ENCODE results near the gene UBE2F. TPM values are rescaled to one million over a fixed set of nuclear protein-coding genes. Genes with fewer than 3 reads are reported as not detected.

Gene UBE2F
- polyA plus RNA-seq, 1 of the 3 experiments (the other 2 are of a cell fraction) = 56.9 TPM

GRCh38 chr2:237972211-237972610 is 5.4 kb downstream of the UBE2F start:
- WGBS (ENCODE audit: low lambda C conversion rate) = 93% methylated on average over 2 of the region's 3 CpGs
- peaks cover 51% of the 10 kb centered on the region for H4K20me1 ChIP-seq (ENCODE audit: insufficient read depth)

GRCh38 chr2:237972936-237973335 is 6.1 kb downstream of the UBE2F start:
- Histone ChIP-seq H3K36me3 (replicated peaks in 1 of 2; ENCODE audit: control insufficient read depth in 1 of 2, insufficient read depth in 2 of 2, low read length in 1 of 2) (peaks cover 15 to 17% of the 10 kb centered on the region in 2 experiments), H3K4me3 (ENCODE audit: low read depth in 2 of 2, low read length in 1 of 2) (no peak overlapping the region), H3K27me3 (ENCODE audit: insufficient read depth) (no peaks in the 10 kb centered on the region), H3K4me2 (no peak overlapping the region), H3K4me1 (ENCODE audit: control insufficient read depth in 1 of 2, insufficient read depth in 2 of 2, low read depth in 1 of 2, low read length in 1 of 2) (peaks cover 6 to 41% of the 10 kb centered on the region in 2 experiments; a peak in 3 of 4 replicates), H3K9ac (no peak overlapping the region), H4K20me1 (ENCODE audit: insufficient read depth) (peaks cover 53% of the 10 kb centered on the region), H3K79me2 (ENCODE audit: insufficient read depth) (peaks cover 98% of the 10 kb centered on the region), H3K9me3 (no peaks in the 10 kb centered on the region), H2AFZ (ENCODE audit: low read depth) (no peak overlapping the region), H3K27ac (ENCODE audit: low read depth in 2 of 2, low read length in 1 of 2) (no peak overlapping the region; a peak in 1 of 4 replicates), H3K9me2 (no peaks in the 10 kb centered on the region), H3F3A (replicated peaks; ENCODE audit: insufficient read depth) (no peaks in the 10 kb centered on the region)
- no peak for DNase-seq
- POLR2A ChIA-PET = no interaction called here
- CTCF ChIA-PET = no interaction called here
- WGBS (ENCODE audit: low lambda C conversion rate) = 91% methylated on average over 10 of the region's 10 CpGs
- no peak for TF ChIP-seq SIN3A (IDR thresholded peaks at IDR 0.05; ENCODE audit: borderline replicate concordance, low read depth, low read length)
- no peak for TF ChIP-seq TCF12 (IDR thresholded peaks at IDR 0.05)
- TF ChIP-seq FOXJ3 (CRISPR knock-in tag; IDR thresholded peaks at IDR 0.05) = no peak
- TF ChIP-seq CHD2 (IDR thresholded peaks at IDR 0.05; ENCODE audit: low read length, partially characterized antibody) = no peak
- no peak for TF ChIP-seq MXI1 (IDR thresholded peaks at IDR 0.05; ENCODE audit: low read depth, low read length)
- TF ChIP-seq ELF1 (IDR thresholded peaks at IDR 0.05) = no peak
- no peak for TF ChIP-seq EZH2phosphoT487 (IDR thresholded peaks at IDR 0.05; ENCODE audit: borderline replicate concordance, low read depth)
- no peak for TF ChIP-seq JUND (IDR thresholded peaks at IDR 0.05)
- TF ChIP-seq RAD21 (IDR thresholded peaks at IDR 0.05; ENCODE audit: low read length) = no peak
- no peak for TF ChIP-seq IRF3 (IDR thresholded peaks at IDR 0.05; ENCODE audit: low read depth, low read length)
- no peak for TF ChIP-seq TAF1 (IDR thresholded peaks at IDR 0.05; ENCODE audit: borderline replicate concordance, low read depth, low read length)
- TF ChIP-seq TEAD4 (IDR thresholded peaks at IDR 0.05; ENCODE audit: borderline replicate concordance, insufficient read depth) = no peak
- TF ChIP-seq MAX (IDR thresholded peaks at IDR 0.05; ENCODE audit: low read depth) = no peak
- no peak for TF ChIP-seq PBX3 (IDR thresholded peaks at IDR 0.05)

More at GRCh38 chr2:237972211-237972610, 5.4 kb downstream of the UBE2F start:
- DNase-seq = no peak
- peaks cover 7 to 39% of the 10 kb centered on the region in 2 experiments; a peak in 3 of 4 replicates for H3K4me1 ChIP-seq (ENCODE audit: control insufficient read depth in 1 of 2, insufficient read depth in 2 of 2, low read depth in 1 of 2, low read length in 1 of 2)
- H3K27me3 ChIP-seq (ENCODE audit: insufficient read depth) = no peaks in the 10 kb centered on the region
- ChIA-PET POLR2A (no interaction called here), CTCF (interaction anchor here (1.9 kb wide), 1 partner anchor 114 kb away, joined by 7 read pairs; no protein-coding TSS in a partner anchor)
- H3K36me3 ChIP-seq (replicated peaks in 1 of 2; ENCODE audit: control insufficient read depth in 1 of 2, insufficient read depth in 2 of 2, low read length in 1 of 2) = peaks cover 15 to 17% of the 10 kb centered on the region in 2 experiments
- no peak overlapping the region for H3K4me3 ChIP-seq (ENCODE audit: low read depth in 2 of 2, low read length in 1 of 2)
- no peak overlapping the region for H2AFZ ChIP-seq (ENCODE audit: low read depth)
- no peak overlapping the region for H3K4me2 ChIP-seq
- no peaks in the 10 kb centered on the region for H3F3A ChIP-seq (replicated peaks; ENCODE audit: insufficient read depth)
- H3K27ac ChIP-seq (ENCODE audit: low read depth in 2 of 2, low read length in 1 of 2) = no peak overlapping the region
- TF ChIP-seq FOXJ3 (CRISPR knock-in tag; IDR thresholded peaks at IDR 0.05) (no peak), POLR2AphosphoS5 (IDR thresholded peaks at IDR 0.05; ENCODE audit: low read depth, low read length) (no peak), RXRA (IDR thresholded peaks at IDR 0.05; ENCODE audit: borderline replicate concordance, low read depth) (no peak), YY1 (IDR thresholded peaks at IDR 0.05; ENCODE audit: low read depth) (no peak), MXI1 (IDR thresholded peaks at IDR 0.05; ENCODE audit: low read depth, low read length) (no peak), CTCF (IDR thresholded peaks at IDR 0.05) (no peak), USF2 (IDR thresholded peaks at IDR 0.05; ENCODE audit: borderline replicate concordance, low read depth, low read length) (no peak), JUND (IDR thresholded peaks at IDR 0.05) (no peak), EZH2phosphoT487 (IDR thresholded peaks at IDR 0.05; ENCODE audit: borderline replicate concordance, low read depth) (no peak), TEAD4 (IDR thresholded peaks at IDR 0.05; ENCODE audit: borderline replicate concordance, insufficient read depth) (no peak), SIN3A (IDR thresholded peaks at IDR 0.05; ENCODE audit: borderline replicate concordance, low read depth, low read length) (no peak)
- H3K9me3 ChIP-seq = no peaks in the 10 kb centered on the region
- peaks cover 98% of the 10 kb centered on the region for H3K79me2 ChIP-seq (ENCODE audit: insufficient read depth)
- H3K9ac ChIP-seq = no peak overlapping the region
- no peaks in the 10 kb centered on the region for H3K9me2 ChIP-seq
